Neural cell (in vitro differentiated cells): Measurements from ENCODE around the gene VASN.

ENCODE experiments used
- CTCF ChIP-seq: fragments of 450-650 bp; IDR thresholded peaks from 2 replicates; pipeline ENCODE4 v1.5.1; 2014; ENCODE audit warnings: antibody characterized with exemption, mild to moderate bottlenecking, moderate library complexity; ENCODE audit not compliant: poor library complexity, severe bottlenecking
- EP300 ChIP-seq: fragments of 450-650 bp; conservative IDR thresholded peaks from 2 replicates; pipeline ENCODE4 v1.6.1; 2014; ENCODE audit warnings: antibody characterized with exemption, mild to moderate bottlenecking, moderate library complexity; ENCODE audit not compliant: poor library complexity, severe bottlenecking
- EZH2 ChIP-seq: fragments of 200-600, 300-800 bp; shearing (Covaris generic), sonication (generic); IDR thresholded peaks from 2 replicates; pipeline ENCODE4 v1.6.1; 2014; ENCODE audit warnings: antibody characterized with exemption, low read length, borderline replicate concordance, mild to moderate bottlenecking; ENCODE audit not compliant: insufficient read depth, poor library complexity, severe bottlenecking
- MXI1 ChIP-seq: fragments of 450-650 bp; conservative IDR thresholded peaks from 2 replicates; pipeline ENCODE4 v1.6.1; 2014; ENCODE audit warnings: antibody characterized with exemption, mild to moderate bottlenecking; ENCODE audit not compliant: poor library complexity, severe bottlenecking
- POLR2AphosphoS5 ChIP-seq: IDR thresholded peaks from 2 replicates; pipeline ENCODE4 v1.6.1; 2012
- RAD21 ChIP-seq: fragments of 450-650 bp; conservative IDR thresholded peaks from 2 replicates; pipeline ENCODE4 v1.6.1; 2014; ENCODE audit warnings: antibody characterized with exemption, mild to moderate bottlenecking, moderate library complexity
- REST ChIP-seq: IDR thresholded peaks from 2 replicates; pipeline ENCODE4 v1.6.1; 2012; ENCODE audit warnings: borderline replicate concordance
- SMC3 ChIP-seq: fragments of 450-650 bp; conservative IDR thresholded peaks from 2 replicates; pipeline ENCODE4 v1.6.1; 2014; ENCODE audit warnings: antibody characterized with exemption, mild to moderate bottlenecking, moderate library complexity; ENCODE audit not compliant: poor library complexity
- TAF1 ChIP-seq: IDR thresholded peaks from 2 replicates; pipeline ENCODE4 v1.6.1; 2012; ENCODE audit warnings: low read depth

- TF ChIP-seq CTCF (no peak), MXI1 (no peak), TAF1 (no peak), EP300 (no peak), RAD21 (no peak), POLR2AphosphoS5 (no peak), EZH2 (no peak), SMC3 (no peak), REST (no peak)
These were observed 12.9 kb downstream of the VASN start for GRCh38 chr16:4384509-4384942.
